HL-60 (cell line): Measurements from ENCODE around the gene CARD14.

Source experiments
- CTCF ChIP-seq: IDR thresholded peaks from one replicate; pipeline ENCODE4 v1.5.1; 2011; ENCODE audit warnings: low read length, control low read depth, inconsistent platforms; ENCODE audit not compliant: insufficient read depth
- POLR2AphosphoS5 ChIP-seq: IDR thresholded peaks from 2 replicates; pipeline ENCODE4 v1.6.1; 2012; ENCODE audit warnings: low read depth
- REST ChIP-seq: IDR thresholded peaks from 2 replicates; pipeline ENCODE4 v1.6.1; 2012; ENCODE audit warnings: low read depth; ENCODE audit not compliant: insufficient replicate concordance
- SPI1 ChIP-seq: IDR thresholded peaks from 2 replicates; pipeline ENCODE4 v1.6.1; 2012; ENCODE audit warnings: low read depth, mild to moderate bottlenecking, borderline replicate concordance

DNA sequence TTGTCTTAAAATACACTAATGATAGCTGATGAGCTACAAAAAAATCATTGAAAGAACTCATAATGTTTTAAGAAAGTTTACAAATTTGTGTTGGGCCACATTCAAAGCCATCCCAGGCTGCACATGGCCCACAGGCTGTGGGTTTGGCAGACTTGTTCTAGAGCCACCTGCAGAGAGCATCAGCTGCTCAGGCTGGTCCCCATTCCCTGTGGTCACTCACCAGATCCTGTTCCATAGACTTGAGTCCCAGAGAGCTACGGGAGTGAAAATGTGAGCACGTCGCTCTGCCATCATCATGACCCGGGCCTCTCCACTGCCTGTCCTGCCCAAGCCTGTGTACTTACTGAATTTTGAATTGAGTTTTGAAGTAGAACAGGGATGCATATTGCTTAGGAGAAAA, 57.3 kb downstream of the CARD14 start:
- no peak for TF ChIP-seq CTCF
- TF ChIP-seq POLR2AphosphoS5, result no peak
- no peak for TF ChIP-seq REST
- TF ChIP-seq SPI1, result no peak
